T-helper 1 cell treated with Interleukin-12 subunit alpha and Interleukin-12 subunit beta and Interleukin-4 antibody, amounts not matched to agents 30 ng/mL and 1 ng/mL, for 36 hours (primary cell): ENCODE measurements around the gene SUMO1. TPM values are rescaled to one million over a fixed set of nuclear protein-coding genes. Genes with fewer than 3 reads are reported as not detected.
"Not testable (repeated sequence)": the region's sequence is repeated elsewhere in the genome, so short reads cannot be mapped to it uniquely, and the experiment has no call there.

Experiments used
- intact Hi-C: fragments of 100-400 bp; cut with micrococcal nuclease; formaldehyde crosslinking; loops from one replicate; pipeline ENCODE4 v1.15.1; 2024
- total RNA-seq: library from RNA; stranded (reverse); gene quantifications from 2 replicates; pipeline ENCODE4 v1.2.3, GENCODE V29; 2022

SUMO1 gene
- total RNA-seq = 105 and 112 TPM in 2 replicates

GRCh38 chr2:202238234-202239197 lies at the start of gene SUMO1:
Gene SUMO1 (minus strand): TSS chr2:202238597. CDS start chr2:202238451, 146 bp downstream.
- intact Hi-C loops = loop anchor here (1.0 to 5.0 kb wide), 11 partner anchors 27 to 1426 kb away; partner anchors contain the start of genes BMPR2, CLK1, FZD7 and NOP58

GRCh38 chr2:202286595-202286994 lies 48.2 kb upstream of the SUMO1 start:
- intact Hi-C loops = no loop called here

DNA sequence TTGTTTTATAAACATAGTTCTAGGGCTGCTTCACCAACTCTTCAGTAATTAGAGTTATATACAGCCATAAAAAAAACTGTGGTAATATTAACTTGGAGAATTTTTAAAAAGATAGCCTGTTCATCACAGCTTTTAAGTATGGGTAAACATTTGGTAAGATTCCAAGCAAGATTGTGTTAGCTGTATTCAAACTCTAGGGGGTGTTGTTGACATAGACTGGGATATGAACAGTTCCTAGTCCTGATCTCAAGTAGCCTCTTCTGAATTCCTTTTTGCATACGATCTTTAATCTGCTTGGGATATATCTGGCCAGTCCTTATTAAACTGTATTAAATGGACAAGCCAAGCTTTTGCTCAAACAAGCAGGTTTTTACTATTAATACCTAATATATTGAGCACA lies 40.5 kb upstream of the SUMO1 start:
- intact Hi-C loops = loop anchor here (1.0 to 5.0 kb wide), 4 partner anchors 12 to 593 kb away; partner anchors contain the start of genes ICA1L and SUMO1

DNA sequence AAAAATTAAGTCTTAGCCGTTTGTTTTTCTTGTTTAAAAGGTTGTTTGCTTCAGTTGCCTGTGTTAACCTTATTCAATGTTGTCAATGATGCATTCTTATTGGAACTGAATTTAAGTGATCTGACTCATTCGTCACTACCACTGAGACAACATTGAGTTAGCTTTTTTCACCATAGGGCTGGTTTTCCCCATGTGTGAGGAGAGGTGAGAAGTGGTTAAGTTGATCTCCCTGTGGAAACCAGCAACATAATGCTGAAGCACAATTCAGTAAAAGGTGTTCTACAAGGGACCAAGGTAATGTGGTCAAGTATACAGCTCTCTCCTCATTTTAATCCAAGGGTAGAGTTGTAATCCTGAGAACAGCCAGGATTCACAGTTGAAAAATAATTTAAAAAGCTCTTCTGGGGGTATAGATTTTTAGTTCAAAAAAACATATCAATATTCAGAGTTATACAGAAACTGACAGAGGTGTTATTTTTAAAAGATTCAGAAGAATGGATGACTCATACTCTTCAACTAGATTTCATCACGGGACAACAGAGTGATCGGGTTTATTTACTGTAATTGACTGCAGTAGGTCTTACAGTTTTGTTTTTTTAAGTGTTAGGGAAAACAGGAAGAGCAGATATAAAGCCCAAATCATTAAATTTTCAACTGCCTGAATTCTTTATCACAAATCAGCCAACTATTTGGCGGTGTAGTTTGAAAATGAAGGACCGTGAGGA lies 39.8 kb upstream of the SUMO1 start:
- intact Hi-C loops = loop anchor here (1.0 to 5.0 kb wide), 4 partner anchors 11 to 594 kb away; partner anchors contain the start of genes ICA1L and SUMO1

DNA sequence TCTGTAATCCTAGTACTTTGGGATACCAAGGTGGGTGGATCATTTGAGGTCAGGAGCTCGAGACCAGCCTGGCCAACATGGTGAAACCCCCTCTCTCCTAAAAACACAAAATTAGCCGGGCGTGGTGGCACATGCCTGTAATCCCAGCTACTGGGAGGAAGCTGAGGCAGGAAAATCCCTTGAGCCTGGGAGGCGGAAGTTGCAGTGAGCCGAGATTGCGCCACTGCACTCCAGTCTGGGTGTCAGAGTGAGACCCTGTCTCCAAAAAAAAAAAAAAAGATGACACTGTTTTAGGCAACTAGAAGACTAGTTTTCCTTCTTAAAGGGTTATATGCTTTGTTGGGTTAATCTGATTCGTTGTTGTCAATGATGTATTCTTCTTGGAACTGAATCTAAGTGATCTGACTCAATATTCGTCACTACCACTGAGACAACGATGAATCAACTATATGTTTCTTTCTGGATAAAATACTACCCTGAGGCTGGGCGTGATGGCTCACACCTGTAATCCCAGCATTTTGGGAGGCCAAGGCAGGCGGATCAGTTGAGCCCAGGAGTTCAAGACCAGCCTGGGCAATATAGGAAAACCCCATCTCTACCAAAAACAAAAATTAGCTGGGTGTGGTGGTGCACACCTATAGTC lies 37.8 kb upstream of the SUMO1 start:
- intact Hi-C loops = loop anchor here (5.0 kb wide), 2 partner anchors 39 to 596 kb away; partner anchors contain the start of genes ICA1L and SUMO1

DNA sequence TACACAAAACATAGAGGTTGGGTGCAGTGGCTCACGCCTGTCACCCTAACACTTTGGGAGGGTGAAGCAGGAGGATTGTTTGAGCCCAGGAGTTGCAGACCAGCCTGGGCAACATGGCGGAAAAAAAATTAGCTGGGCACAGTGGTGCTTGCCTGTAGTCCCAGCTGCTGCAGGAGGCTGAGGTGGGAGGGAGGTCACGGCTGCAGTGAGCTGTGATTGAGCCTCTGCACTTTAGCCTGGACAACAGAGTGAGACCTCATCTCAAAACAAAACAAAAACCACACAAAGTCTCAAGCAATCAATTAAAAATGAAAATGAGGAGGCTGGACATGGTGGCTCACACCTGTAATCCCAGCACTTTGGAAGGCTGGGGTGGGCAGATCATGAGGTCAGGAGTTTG lies 32.1 kb upstream of the SUMO1 start:
- intact Hi-C loops = no loop called here

DNA sequence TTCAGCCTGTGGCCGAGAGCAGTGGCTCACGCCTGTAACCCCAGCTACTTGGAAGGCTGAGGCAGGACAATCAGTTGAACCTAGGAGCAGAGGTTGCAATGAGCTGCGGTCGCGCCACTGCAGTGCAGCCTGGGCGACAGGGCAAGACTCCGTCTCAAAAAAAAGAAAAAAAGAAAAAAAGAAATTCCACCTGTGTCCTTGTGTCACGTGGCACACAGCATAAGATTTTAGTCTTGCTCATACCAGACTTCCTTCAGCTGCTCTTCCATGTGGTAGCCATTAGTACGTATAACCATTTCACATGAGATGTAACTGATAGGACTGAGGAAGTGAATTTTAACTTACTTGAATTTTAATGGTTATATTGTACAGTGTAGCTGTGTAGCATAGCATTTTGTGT lies 31.2 kb upstream of the SUMO1 start:
- intact Hi-C loops = loop anchor here (5.0 kb wide), 4 partner anchors 1367 to 1742 kb away; partner anchors contain the start of genes CD28 and SGO2

- intact Hi-C loops = loop anchor here (1.0 to 5.0 kb wide), 9 partner anchors 11 to 1740 kb away; partner anchors contain the start of genes CASP8, CD28, FZD7 and SGO2
Observed at GRCh38 chr2:202267495-202267894, 29.1 kb upstream of the SUMO1 start.

DNA sequence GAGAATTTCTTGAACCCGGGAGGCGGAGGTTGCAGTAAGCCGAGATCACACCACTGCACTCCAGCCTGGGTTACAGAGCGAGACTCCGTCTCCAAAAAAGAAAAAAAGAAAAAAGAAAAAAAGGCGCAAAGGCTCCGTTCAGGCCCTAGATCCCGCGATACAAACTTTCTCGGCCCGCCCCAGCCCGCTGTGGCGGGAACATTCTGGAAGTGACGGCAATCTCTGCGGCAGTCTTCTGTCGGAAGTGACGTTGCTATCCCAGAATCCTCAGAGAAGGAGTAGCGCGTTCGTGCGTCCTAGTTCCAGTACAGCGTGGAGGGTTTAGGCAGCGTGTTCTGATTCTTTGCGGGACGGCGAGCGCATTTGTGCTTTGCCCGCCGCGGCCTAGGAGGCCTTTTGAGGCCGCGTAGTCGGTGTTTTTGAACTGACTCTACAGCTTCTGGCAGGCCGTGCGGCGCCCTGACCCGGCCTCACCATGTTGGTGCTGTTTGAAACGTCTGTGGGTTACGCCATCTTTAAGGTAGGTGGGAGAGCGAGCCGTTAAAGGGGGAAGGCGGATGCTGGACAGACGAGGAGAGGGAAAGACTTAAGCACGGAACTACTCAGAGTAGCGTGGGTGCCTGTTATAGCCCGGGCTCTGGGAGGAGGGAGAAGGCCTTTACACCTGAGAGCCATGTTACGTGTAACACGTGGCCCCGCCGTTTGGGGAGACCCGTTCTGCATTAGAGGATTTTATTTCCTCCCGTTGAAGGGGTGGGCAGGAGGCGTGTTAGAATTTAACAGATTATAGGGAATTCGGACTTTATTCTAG lies 27.3 kb upstream of the SUMO1 start, which contains the start of gene NOP58:
NOP58 (plus strand) TSS at position 297 of the 811 bp plus-strand sequence; CDS start at position 476, 179 bp downstream.
- intact Hi-C loops = loop anchor here (1.0 to 5.0 kb wide), 23 partner anchors 27 to 1738 kb away; partner anchors contain the start of genes BZW1, CASP8, CD28 and CLK1

DNA sequence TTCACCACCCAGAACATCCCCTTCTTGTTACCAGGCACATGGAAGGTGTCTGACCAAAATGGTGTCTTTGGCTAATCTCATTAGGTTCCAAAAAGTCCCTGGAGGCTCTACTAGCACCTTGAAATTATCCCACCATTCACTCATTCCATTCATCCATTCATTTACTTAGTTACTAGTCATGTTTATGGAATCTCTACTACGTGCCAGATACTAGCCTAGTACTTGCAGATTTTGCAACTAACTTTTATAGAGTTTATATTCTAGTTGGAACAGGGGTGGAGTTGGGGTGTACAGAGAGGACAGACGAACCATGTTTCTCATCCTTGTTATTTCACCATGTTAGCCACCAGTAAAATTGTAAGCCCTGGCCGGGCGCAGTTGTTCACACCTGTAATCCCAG lies 23.1 kb upstream of the SUMO1 start:
- intact Hi-C loops = no loop called here

GRCh38 chr2:202251494-202251893 lies 13.1 kb upstream of the SUMO1 start:
- intact Hi-C loops = no loop called here

- intact Hi-C loops = no loop called here
Observed at GRCh38 chr2:202249521-202250253, 11.3 kb upstream of the SUMO1 start.

GRCh38 chr2:202247710-202248109 lies 9.3 kb upstream of the SUMO1 start:
- intact Hi-C loops = not testable (repeated sequence)

DNA sequence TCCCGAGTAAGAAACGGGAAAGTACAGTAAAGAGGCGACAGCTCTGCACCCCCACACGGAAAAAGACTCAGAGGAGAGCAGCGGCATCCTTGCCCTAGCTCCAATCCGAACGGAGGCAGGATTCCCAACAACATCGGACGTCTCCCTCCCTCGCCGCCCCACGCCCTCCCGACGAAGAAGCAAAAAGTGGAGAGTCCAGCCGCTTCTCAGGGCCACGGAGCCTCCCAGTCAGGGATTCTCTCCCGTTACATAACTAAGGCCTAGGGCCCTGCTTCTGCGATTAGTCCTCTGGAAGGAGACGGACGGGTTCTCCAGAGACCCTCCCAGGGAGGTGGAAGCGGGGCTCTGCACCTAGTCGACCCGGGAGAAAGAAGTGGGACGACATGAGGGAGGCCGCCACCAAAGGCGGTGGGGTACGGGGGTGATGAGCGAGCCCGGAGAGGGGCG lies 587 bp downstream of the SUMO1 start:
- intact Hi-C loops = loop anchor here (1.0 to 5.0 kb wide), 11 partner anchors 27 to 1425 kb away; partner anchors contain the start of genes BMPR2, CLK1, FZD7 and NOP58

GRCh38 chr2:202221873-202222272 lies 16.5 kb downstream of the SUMO1 start:
- intact Hi-C loops = no loop called here

- intact Hi-C loops = no loop called here
Observed at GRCh38 chr2:202215179-202215578, 23.2 kb downstream of the SUMO1 start.

GRCh38 chr2:202208526-202208925 lies 29.9 kb downstream of the SUMO1 start:
- intact Hi-C loops = no loop called here

- intact Hi-C loops = no loop called here
Observed at GRCh38 chr2:202204855-202205254, 33.5 kb downstream of the SUMO1 start.

DNA sequence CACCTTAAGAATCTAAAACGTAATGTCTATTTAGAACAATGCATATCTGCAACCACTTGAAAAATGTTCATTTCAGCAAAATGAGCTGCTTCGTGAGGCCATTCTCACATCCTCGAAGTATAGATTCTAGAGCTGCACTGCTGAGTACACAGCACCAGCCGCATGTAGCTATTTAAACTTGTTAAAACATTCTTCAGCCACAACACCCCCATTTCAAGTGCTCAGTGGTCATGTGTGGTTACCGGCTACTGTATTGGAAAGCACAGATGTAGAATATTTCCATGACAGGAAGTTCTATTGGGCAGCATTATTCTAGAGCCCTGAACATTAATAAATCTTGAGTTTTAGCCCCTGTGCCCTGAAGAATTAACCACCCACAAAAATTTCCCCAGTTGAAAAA lies 35.0 kb downstream of the SUMO1 start:
- intact Hi-C loops = no loop called here
